Muscle of leg (tissue), 16 donors: Measurements from ENCODE around the gene UBQLNL. TPM values are rescaled to one million over a fixed set of nuclear protein-coding genes. Genes with fewer than 3 reads are reported as not detected.
A peak's percentile ranks its signal among the peaks of the same experiment; 100 is the strongest.

Source experiments
- DNase-seq: peaks from one replicate; pipeline ENCODE4 v3.0.0; 2013
- H3K27ac ChIP-seq: one replicate; pipeline ENCODE4 v1.5.1; 2013; ENCODE audit warnings: mild to moderate bottlenecking, low read length, control low read depth
- H3K27me3 ChIP-seq: one replicate; pipeline ENCODE4 v1.6.1; 2013; ENCODE audit warnings: low read length; ENCODE audit not compliant: control insufficient read depth, insufficient read depth
- H3K36me3 ChIP-seq: one replicate; pipeline ENCODE4 v1.6.1; 2013; ENCODE audit warnings: low read length; ENCODE audit not compliant: control insufficient read depth, insufficient read depth
- H3K4me1 ChIP-seq: one replicate; pipeline ENCODE4 v1.6.1; 2013; ENCODE audit warnings: low read length; ENCODE audit not compliant: control insufficient read depth, insufficient read depth
- H3K4me3 ChIP-seq: one replicate; pipeline ENCODE4 v1.5.1; 2013; ENCODE audit warnings: low read length, control low read depth
- H3K9me3 ChIP-seq: replicated peaks from 2 replicates; pipeline ENCODE4 v1.6.1; 2013; ENCODE audit warnings: low read depth, low read length; ENCODE audit not compliant: control insufficient read depth
- WGBS: methylation state at CpG from one replicate; pipeline ENCODE4 v1.1.5; 2013; ENCODE audit warnings: missing lambda C conversion rate; ENCODE audit not compliant: insufficient coverage; 5-methylcytosine and 5-hydroxymethylcytosine counted together
- long read RNA-seq, 11 donors: transcript quantifications; one replicate each; lab custom pipeline, GENCODE V29; 2026
- polyA plus RNA-seq, 8 donors: library from polyadenylated mRNA; unstranded; fragments of 120-200 nt; gene quantifications; one replicate each; pipeline versions ENCODE4 v1.2.1 to v1.2.3, GENCODE V29; 2013; ENCODE audit warnings: inconsistent platforms in 1 of 8, low replicate concordance in 1 of 8; ENCODE audit not compliant: insufficient read length in 8 of 8, insufficient read depth in 1 of 8
- total RNA-seq: library from RNA; stranded (reverse); fragments of 120-200 nt; gene quantifications from one replicate; pipeline ENCODE4 v1.2.4, GENCODE V29; 2013

UBQLNL gene, protein sequence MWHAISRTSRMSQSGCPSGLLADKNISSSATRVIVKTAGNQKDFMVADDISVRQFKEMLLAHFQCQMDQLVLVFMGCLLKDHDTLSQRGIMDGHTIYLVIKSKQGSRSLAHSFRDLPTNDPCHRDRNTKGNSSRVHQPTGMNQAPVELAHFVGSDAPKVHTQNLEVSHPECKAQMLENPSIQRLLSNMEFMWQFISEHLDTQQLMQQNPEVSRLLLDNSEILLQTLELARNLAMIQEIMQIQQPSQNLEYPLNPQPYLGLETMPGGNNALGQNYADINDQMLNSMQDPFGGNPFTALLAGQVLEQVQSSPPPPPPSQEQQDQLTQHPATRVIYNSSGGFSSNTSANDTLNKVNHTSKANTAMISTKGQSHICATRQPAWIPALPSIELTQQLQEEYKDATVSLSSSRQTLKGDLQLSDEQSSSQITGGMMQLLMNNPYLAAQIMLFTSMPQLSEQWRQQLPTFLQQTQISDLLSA
- 0.18 TPM for total RNA-seq
- under 1 TPM; 0.11 to 0.38 (median 0.23) TPM for polyA plus RNA-seq
- long read RNA-seq, donor 1: 0 reads
- long read RNA-seq, donor 2: 0 reads
- long read RNA-seq, donor 3: 0 reads
- long read RNA-seq, donor 4: 0 reads
- long read RNA-seq, donor 5, partial matches to known transcripts: 0 of 1 reads
- long read RNA-seq, donor 5, other reads (novel, unspliced or antisense): 0 of 1 reads
- long read RNA-seq, donor 6: 0 reads
- long read RNA-seq, donor 7: 0 reads
- long read RNA-seq, donor 8: 0 reads
- long read RNA-seq, donor 9: 0 reads
- long read RNA-seq, donor 10: 0 reads
- long read RNA-seq, donor 11: 0 reads

DNA sequence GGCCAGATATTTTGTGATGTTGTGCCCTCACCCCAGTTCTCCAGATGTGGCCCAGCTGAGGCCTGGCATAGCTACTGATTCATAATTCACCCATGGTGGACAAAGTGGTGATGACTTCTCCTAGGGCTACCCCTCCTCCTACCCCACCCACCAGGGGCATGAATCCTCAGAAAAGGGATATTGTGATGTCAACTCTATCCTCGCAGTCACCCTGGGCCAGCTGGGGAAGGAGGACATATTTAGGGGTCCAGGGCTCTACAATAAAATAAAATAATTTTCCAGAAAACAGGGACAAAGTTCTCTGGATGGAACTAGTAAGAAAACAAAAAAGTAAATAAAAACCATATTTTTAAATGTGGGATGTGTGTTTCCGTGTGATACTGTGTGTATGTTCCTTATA is at the start of gene UBQLNL:
UBQLNL (minus strand) TSS at position 101 of the 400 bp plus-strand sequence. CDS start 258 bp downstream, outside the sequence.
- no CpG with 5 or more reads among the region's 2 CpGs for WGBS
- H3K9me3 ChIP-seq: no peaks in the 10 kb centered on the region
- H3K4me3 ChIP-seq: no peak within 1 kb of the TSS

DNA sequence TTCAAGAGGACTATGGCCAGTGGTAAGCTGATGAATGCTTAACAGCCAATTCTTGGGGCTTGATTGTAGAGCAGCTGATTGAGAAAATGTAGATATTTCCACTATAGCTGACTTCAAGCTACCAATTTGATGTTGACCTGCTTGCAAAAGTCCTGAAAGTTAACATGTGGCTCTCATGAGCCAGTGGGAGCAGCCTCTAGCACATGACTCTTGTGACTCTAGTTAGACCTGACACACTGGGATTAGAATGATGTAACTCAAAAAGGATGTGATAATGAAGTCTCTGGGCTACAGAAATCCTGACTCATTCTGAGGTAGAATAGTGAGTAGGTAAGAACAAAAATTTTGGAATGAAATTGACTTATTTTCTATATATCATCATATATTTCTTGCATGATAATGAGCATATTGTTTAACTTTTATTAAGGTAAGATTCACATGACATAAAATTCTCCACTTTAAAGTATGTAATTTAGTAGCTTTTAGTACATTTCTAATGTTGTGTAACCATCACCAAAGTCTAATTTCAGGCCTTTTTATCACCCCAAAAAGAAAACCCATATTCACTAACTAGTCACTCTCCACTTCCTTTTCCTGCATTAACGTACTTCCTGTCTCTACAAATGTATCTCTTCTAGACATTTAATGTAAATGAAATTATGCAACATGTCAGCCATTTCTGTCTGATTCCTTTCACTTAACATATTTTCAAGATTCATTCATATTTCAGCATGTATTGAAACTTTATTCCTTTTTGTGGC is 47.9 kb upstream of the UBQLNL start:
- Histone ChIP-seq H3K27ac (no peak overlapping the region), H3K36me3 (no peaks in the 10 kb centered on the region), H3K27me3 (no peaks in the 10 kb centered on the region), H3K9me3 (no peaks in the 10 kb centered on the region), H3K4me1 (no peaks in the 10 kb centered on the region), H3K4me3 (no peak overlapping the region)
- no CpG with 5 or more reads among the region's 1 CpG for WGBS
- no peak for DNase-seq

More for the DNA sequence above, at the start of gene UBQLNL:
- Histone ChIP-seq H3K27ac (no peak within 1 kb of the TSS), H3K36me3 (no peaks in the 10 kb centered on the region), H3K27me3 (no peaks in the 10 kb centered on the region), H3K4me1 (no peaks in the 10 kb centered on the region)
- DNase-seq: no peak

DNA sequence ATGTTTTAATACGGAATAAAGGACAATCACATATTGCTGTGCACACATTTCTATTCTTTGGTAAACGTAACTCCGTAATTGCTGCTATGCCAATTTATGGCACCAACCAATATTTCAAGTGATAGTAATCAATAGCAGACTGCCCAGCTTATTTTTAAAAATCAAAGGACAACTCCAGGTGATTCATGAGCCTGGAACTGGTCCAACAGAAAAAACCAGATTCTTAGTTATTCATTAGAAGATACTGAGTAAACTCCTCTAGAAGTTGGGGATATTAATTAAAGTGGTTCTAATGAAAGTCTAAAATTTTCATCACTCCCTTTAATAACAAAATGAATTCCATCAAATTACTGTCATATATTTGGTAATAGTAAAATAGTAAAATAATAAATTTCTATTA is 41.3 kb upstream of the UBQLNL start:
- H3K36me3 ChIP-seq: no peaks in the 10 kb centered on the region
- H3K4me3 ChIP-seq: no peak overlapping the region
- WGBS: 50% methylated on average over 2 of the region's 3 CpGs

DNA sequence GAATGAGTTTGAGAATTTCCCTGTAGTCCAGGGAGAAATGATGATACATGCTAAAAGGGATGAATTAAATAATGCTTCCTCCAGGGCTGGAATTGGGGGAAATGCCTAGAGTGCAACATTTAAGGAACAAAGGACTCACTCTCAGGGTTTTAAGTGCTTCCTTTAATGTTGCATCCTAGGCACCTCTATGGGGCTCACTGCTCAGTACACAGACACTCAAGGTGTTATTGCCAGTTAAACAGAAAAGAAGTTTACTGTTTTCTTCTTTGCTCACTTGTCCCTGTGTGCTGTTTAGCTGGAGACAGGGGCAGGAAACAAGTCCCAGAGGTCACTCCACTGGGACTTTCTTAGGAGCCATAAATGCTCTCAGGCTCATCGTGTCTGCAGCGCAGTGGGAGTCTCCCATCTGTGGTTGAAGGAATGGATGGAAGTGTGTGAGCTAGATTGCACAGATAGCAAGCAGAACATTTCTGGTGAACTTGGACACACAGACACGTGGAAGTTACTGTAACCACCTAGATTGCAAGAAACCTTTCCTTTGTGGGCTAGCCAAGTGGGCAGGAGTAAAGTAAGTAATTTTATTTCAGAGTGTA is 40.2 kb upstream of the UBQLNL start:
- H3K4me3 ChIP-seq: no peak overlapping the region
- no peaks in the 10 kb centered on the region for H3K4me1 ChIP-seq
- WGBS: 22% methylated on average over 2 of the region's 3 CpGs
- H3K27me3 ChIP-seq: no peaks in the 10 kb centered on the region
- no peaks in the 10 kb centered on the region for H3K9me3 ChIP-seq
- no peak overlapping the region for H3K27ac ChIP-seq
- no peak for DNase-seq
- H3K36me3 ChIP-seq: no peaks in the 10 kb centered on the region

More for the DNA sequence above, 41.3 kb upstream of the UBQLNL start:
- Histone ChIP-seq H3K9me3 (no peaks in the 10 kb centered on the region), H3K4me1 (no peaks in the 10 kb centered on the region), H3K27ac (no peak overlapping the region), H3K27me3 (no peaks in the 10 kb centered on the region)
- DNase-seq: no peak

DNA sequence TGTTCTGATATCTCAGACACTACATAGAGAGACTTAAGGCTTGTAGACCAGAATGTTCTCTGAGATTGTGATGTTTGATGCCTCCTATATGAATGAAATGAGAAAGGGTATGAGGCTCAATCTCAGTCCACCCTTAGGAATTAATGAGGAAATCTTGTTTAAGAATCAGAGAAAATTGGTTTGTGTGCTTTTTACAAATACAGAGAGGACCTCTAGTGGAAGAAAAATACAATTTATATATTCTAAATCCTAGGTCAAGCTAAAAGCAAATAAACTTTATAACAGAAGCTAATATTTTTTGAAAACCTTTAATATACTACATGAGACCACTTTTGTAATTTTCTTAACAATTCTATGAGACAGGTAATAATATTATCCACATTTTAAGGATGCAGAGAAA is 36.8 kb upstream of the UBQLNL start:
- H3K36me3 ChIP-seq: no peaks in the 10 kb centered on the region
- no peaks in the 10 kb centered on the region for H3K27me3 ChIP-seq
- no peak overlapping the region for H3K4me3 ChIP-seq
- DNase-seq: no peak
- H3K4me1 ChIP-seq: no peaks in the 10 kb centered on the region
- no peak overlapping the region for H3K27ac ChIP-seq
- H3K9me3 ChIP-seq: no peaks in the 10 kb centered on the region

DNA sequence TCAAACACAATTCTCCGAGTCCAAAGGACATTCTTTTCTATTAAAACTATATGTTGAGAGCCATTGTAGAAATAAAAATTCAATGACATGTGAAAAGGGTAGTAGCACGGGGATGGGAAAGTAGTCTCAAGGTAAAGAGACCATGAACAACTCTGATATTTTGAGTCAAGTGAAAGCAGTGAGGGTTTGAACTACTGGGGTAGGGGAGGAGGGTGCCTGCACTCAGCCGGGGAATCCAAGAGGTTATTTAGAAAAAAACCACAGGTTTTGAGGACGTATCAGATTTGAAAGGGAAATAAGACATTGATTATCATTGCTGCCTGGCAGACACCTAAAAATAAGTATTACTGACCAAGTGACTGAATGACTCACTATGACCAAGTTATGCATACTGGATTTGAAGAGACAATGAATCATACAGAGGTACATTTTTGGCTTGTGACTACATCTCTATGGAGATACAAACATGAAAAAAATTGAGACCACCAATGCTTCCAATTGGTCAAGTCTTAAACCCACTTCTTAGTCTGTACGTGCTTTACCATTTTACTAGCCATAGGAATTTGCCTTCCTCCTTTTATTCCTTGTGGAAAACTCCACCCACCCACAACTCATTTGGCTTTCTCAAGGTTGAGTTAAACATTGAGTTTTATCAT is 34.1 kb upstream of the UBQLNL start:
- no peak for DNase-seq
- Histone ChIP-seq H3K36me3 (no peaks in the 10 kb centered on the region), H3K27ac (no peak overlapping the region), H3K4me3 (no peak overlapping the region), H3K27me3 (no peaks in the 10 kb centered on the region), H3K4me1 (no peaks in the 10 kb centered on the region), H3K9me3 (no peaks in the 10 kb centered on the region)
- WGBS: 69% methylated on average over 2 of the region's 5 CpGs

DNA sequence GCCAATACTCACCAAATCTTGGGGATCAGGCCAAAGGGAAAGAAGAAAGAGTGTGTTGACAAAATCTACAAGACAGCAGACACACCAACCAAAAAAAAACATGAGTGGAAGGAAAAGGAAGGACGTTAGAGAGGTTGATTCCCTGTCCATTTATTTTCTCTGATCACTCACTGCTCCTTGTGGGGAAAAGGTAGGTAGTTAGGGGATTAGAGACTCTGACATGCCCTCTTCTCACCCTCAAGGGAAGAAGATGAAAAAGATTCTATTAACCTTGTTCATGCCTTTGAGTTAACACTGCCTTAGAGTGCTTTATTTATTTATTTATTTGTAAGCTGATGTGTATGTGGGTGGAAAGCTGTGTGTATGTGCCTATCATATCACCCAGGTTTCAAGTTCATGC is 31.9 kb upstream of the UBQLNL start, which contains the start of gene OR52H1:
OR52H1 (minus strand) TSS at position 101 of the 400 bp plus-strand sequence. CDS start 3,035 bp downstream, outside the sequence.
- no CpG with 5 or more reads among the region's 1 CpG for WGBS
- Histone ChIP-seq H3K9me3 (no peaks in the 10 kb centered on the region), H3K36me3 (no peaks in the 10 kb centered on the region), H3K4me1 (no peaks in the 10 kb centered on the region), H3K4me3 (no peak within 1 kb of the TSS), H3K27me3 (no peaks in the 10 kb centered on the region), H3K27ac (no peak within 1 kb of the TSS)
- DNase-seq: no peak

DNA sequence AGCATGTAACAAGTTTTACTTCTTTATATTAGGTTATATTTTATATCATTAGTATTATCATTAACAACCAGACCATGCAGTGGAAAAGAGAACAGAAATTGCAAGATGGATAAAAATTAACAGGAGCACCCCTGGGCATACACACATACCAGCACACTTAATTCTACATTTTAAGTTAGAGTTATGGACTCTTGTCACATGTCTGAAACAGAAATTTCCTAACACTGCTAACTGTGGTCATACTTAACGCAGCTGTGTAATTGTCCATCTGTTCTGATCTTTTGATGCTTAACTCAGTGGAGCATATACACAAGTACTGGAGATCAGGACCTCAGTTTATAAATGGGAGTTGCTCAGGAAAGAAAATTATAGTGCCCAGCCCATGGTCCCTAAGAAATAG is 31.5 kb upstream of the UBQLNL start:
- Histone ChIP-seq H3K27ac (no peak overlapping the region), H3K36me3 (no peaks in the 10 kb centered on the region), H3K4me3 (no peak overlapping the region), H3K27me3 (no peaks in the 10 kb centered on the region), H3K4me1 (no peaks in the 10 kb centered on the region), H3K9me3 (no peaks in the 10 kb centered on the region)
- no peak for DNase-seq
- WGBS: no CpG with 5 or more reads among the region's 1 CpG

DNA sequence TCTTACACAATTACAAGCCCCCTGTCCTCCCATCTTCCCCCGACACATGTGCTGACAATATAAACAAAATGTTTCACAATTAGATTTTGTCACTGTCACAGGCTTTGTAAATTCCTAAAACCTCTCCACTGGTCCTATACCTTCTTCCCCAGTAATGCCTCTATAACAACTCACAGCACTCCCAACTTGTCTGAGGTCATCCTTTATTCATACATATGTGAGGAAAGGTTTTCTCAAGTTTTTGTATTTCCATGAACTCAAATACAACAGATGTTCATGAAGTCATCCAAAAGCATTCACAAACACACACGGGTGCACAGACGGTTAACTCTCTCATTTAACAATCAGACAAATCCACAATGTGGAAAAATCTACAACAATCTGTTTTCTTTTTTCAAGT is 30.0 kb upstream of the UBQLNL start:
- WGBS: 91% methylated on average over 1 of the region's 3 CpGs
- no peak overlapping the region for H3K27ac ChIP-seq
- H3K4me1 ChIP-seq: no peaks in the 10 kb centered on the region
- no peaks in the 10 kb centered on the region for H3K27me3 ChIP-seq
- no peaks in the 10 kb centered on the region for H3K36me3 ChIP-seq
- no peaks in the 10 kb centered on the region for H3K9me3 ChIP-seq
- DNase-seq: peak; percentile 8
- H3K4me3 ChIP-seq: no peak overlapping the region
